ENCODE results near the gene ARID3A. TPM values are rescaled to one million over a fixed set of nuclear protein-coding genes. Genes with fewer than 3 reads are reported as not detected.

The ARID3A gene
- total RNA-seq, 1 donor from 2014 or later, result 149 TPM

DNA sequence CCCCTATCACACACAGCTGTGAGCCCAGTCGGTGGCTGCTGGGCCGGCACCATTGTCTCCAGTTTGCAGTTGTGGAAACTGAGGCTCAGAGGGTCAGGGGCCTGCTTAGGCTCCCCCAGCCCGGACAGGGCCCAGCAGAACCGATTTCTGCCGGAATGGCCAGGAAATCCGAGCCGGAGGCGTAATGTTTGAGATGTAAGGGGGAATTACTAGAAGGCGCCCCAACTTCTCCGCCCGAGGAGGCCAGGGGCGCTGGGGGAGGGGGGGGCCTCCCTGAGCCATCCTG, 7.7 kb upstream of the ARID3A start:
- H3K36me3 Mint-ChIP-seq (ENCODE audit: insufficient read depth), result no peaks in the 10 kb centered on the region
- peaks cover 4% of the 10 kb centered on the region for H3K4me1 Mint-ChIP-seq (ENCODE audit: low read depth)
- TF ChIP-seq, protein P1, sequence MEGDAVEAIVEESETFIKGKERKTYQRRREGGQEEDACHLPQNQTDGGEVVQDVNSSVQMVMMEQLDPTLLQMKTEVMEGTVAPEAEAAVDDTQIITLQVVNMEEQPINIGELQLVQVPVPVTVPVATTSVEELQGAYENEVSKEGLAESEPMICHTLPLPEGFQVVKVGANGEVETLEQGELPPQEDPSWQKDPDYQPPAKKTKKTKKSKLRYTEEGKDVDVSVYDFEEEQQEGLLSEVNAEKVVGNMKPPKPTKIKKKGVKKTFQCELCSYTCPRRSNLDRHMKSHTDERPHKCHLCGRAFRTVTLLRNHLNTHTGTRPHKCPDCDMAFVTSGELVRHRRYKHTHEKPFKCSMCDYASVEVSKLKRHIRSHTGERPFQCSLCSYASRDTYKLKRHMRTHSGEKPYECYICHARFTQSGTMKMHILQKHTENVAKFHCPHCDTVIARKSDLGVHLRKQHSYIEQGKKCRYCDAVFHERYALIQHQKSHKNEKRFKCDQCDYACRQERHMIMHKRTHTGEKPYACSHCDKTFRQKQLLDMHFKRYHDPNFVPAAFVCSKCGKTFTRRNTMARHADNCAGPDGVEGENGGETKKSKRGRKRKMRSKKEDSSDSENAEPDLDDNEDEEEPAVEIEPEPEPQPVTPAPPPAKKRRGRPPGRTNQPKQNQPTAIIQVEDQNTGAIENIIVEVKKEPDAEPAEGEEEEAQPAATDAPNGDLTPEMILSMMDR (IDR thresholded peaks at IDR 0.05; ENCODE audit: unreplicated experiment), result no peak
- no peak for DNase-seq (ENCODE audit: low spot score, unreplicated experiment)
- H3K4me3 Mint-ChIP-seq (ENCODE audit: low read depth), result peak overlapping the region; percentile 58
- peaks cover 24% of the 10 kb centered on the region for H3K27me3 Mint-ChIP-seq
- no peaks in the 10 kb centered on the region for H3K9me3 Mint-ChIP-seq (ENCODE audit: low read depth)
- no peak overlapping the region for H3K27ac Mint-ChIP-seq

DNA sequence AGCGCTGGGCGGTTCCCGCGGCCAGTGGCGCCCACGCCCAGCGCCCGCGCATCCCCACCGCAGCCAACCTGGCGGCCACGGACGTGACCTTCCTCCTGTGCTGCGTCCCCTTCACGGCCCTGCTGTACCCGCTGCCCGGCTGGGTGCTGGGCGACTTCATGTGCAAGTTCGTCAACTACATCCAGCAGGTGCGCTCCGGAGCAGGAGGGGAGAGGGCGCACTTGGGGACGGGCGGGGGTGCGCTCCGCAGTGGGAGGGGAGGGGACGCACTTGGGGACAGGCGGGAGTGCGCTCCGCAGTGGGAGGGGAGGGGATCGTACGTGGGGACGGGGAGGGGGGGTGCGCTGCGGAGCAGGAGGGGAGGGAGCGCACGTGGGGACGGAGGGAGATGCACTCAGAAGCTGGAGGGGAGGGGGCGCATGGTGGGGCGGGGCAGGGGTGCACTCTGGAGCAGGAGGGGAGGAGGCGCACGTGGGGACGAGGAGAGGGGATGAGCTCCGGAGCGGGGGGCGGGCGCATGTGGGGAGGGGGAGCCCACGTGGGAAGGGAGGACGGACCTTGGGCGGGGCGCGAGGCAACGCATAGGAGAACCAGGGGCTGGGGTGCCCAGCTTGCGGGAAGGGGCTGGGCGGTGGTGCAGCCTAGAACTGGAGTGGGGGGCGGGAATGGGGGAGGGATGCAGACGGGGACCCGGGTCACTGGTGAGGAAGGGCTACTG, 7.2 kb upstream of the ARID3A start:
- Mint-ChIP-seq H3K9me3 (ENCODE audit: low read depth) (no peaks in the 10 kb centered on the region), H3K4me1 (ENCODE audit: low read depth) (peaks cover 4% of the 10 kb centered on the region)
- DNase-seq (ENCODE audit: low spot score, unreplicated experiment), result no peak

DNA sequence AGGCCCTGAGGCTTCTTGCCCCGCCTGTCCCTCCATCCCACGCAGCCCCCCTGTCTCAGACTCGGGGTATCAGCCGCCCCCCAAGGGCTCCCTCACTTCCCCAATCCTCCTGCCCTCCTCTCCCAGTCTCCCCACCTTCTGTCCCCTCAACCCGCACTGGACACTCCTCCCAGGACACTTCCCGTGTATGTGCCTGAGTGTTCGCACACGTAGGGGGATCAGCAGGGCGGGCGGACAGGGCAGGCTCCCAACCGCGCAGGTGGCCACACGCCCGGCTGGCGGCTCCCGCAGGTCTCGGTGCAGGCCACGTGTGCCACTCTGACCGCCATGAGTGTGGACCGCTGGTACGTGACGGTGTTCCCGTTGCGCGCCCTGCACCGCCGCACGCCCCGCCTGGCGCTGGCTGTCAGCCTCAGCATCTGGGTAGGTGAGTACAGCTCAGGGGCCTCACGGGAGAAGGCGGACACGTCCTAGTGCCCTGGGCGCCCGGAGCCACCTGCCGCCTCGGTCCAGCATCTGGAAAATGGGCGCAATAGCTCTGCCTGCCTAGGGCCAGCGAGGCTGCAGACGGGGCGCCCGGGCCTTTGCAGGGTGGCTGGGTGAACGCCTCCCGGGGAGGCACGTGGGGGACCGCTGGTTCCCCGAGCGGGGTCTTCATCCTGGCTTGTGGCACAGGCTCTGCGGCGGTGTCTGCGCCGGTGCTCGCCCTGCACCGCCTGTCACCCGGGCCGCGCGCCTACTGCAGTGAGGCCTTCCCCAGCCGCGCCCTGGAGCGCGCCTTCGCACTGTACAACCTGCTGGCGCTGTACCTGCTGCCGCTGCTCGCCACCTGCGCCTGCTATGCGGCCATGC, 6.4 kb upstream of the ARID3A start:
- DNase-seq (ENCODE audit: low spot score, unreplicated experiment), result no peak
- H3K4me3 Mint-ChIP-seq (ENCODE audit: low read depth), result no peak overlapping the region

More for the DNA sequence above, 7.2 kb upstream of the ARID3A start:
- H3K4me3 Mint-ChIP-seq (ENCODE audit: low read depth), result no peak overlapping the region
- TF ChIP-seq, protein P1 (IDR thresholded peaks at IDR 0.05; ENCODE audit: unreplicated experiment), result no peak
- peaks cover 24% of the 10 kb centered on the region for H3K27me3 Mint-ChIP-seq
- no peaks in the 10 kb centered on the region for H3K36me3 Mint-ChIP-seq (ENCODE audit: insufficient read depth)
- H3K27ac Mint-ChIP-seq, result no peak overlapping the region

DNA sequence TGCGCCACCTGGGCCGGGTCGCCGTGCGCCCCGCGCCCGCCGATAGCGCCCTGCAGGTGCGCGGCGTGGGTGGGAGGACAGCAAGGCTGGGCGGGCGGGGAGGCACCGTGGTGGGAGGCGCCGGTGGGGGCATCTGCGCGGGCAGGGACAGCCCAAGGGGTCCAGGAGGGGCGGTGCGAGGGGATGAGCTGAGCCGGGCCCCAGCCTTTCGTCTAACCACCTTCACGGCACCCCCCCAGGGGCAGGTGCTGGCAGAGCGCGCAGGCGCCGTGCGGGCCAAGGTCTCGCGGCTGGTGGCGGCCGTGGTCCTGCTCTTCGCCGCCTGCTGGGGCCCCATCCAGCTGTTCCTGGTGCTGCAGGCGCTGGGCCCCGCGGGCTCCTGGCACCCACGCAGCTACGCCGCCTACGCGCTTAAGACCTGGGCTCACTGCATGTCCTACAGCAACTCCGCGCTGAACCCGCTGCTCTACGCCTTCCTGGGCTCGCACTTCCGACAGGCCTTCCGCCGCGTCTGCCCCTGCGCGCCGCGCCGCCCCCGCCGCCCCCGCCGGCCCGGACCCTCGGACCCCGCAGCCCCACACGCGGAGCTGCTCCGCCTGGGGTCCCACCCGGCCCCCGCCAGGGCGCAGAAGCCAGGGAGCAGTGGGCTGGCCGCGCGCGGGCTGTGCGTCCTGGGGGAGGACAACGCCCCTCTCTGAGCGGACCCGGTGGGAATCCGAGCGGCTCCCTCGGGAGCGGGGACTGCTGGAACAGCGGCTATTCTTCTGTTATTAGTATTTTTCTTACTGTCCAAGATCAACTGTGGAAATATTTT, 5.6 kb upstream of the ARID3A start:
- Mint-ChIP-seq H3K36me3 (ENCODE audit: insufficient read depth) (no peaks in the 10 kb centered on the region), H3K4me3 (ENCODE audit: low read depth) (peak overlapping the region; percentile 31), H3K9me3 (ENCODE audit: low read depth) (no peaks in the 10 kb centered on the region), H3K4me1 (ENCODE audit: low read depth) (peaks cover 4% of the 10 kb centered on the region), H3K27me3 (peaks cover 20% of the 10 kb centered on the region), H3K27ac (no peak overlapping the region)
- DNase-seq (ENCODE audit: low spot score, unreplicated experiment), result no peak
- TF ChIP-seq, protein P1 (IDR thresholded peaks at IDR 0.05; ENCODE audit: unreplicated experiment), result no peak

More for the DNA sequence above, 6.4 kb upstream of the ARID3A start:
- Mint-ChIP-seq H3K9me3 (ENCODE audit: low read depth) (no peaks in the 10 kb centered on the region), H3K4me1 (ENCODE audit: low read depth) (peaks cover 4% of the 10 kb centered on the region), H3K36me3 (ENCODE audit: insufficient read depth) (no peaks in the 10 kb centered on the region), H3K27ac (no peak overlapping the region), H3K27me3 (peaks cover 24% of the 10 kb centered on the region)
- TF ChIP-seq, protein P1 (IDR thresholded peaks at IDR 0.05; ENCODE audit: unreplicated experiment), result no peak

DNA sequence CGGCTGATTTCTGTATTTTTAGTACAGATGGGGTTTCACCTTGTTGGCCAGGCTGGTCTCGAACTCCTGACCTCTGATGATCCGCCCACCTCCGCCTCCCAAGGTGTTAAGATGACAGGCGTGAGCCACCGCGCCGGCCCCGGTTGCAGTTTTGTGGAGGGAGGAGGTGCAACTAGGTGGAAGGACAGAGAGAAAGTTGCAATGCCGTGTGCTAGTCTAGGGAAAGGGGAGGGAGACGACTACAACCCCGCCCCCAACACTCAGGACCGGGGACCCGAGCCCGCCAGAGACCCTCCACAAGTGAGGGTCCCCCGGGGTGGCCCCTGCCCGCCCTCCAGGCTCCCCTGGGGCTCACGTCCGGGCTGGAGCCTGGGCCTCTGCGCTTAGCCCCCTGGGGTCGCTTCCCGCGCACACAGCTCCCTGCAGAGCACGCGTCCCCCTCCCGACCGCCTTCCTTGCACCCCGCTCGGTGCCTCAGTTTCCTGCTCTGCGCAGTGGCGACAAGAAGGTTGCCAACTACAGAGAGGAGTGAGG, 1.2 kb upstream of the ARID3A start:
- no peak for DNase-seq (ENCODE audit: low spot score, unreplicated experiment)
- Mint-ChIP-seq H3K4me3 (ENCODE audit: low read depth) (peak overlapping the region; percentile 74), H3K27ac (peak overlapping the region; percentile 74)

More for the DNA sequence above, 1.2 kb upstream of the ARID3A start:
- H3K36me3 Mint-ChIP-seq (ENCODE audit: insufficient read depth), result no peaks in the 10 kb centered on the region
- TF ChIP-seq, protein P1 (IDR thresholded peaks at IDR 0.05; ENCODE audit: unreplicated experiment), result no peak
- peaks cover 13% of the 10 kb centered on the region for H3K27me3 Mint-ChIP-seq
- peaks cover 3% of the 10 kb centered on the region for H3K4me1 Mint-ChIP-seq (ENCODE audit: low read depth)
- H3K9me3 Mint-ChIP-seq (ENCODE audit: low read depth), result no peaks in the 10 kb centered on the region
